BJ (cell line): ENCODE measurements around the gene MTMR2. TPM values are rescaled to one million over a fixed set of nuclear protein-coding genes. Genes with fewer than 3 reads are reported as not detected.

Experiments
- CTCF ChIA-PET: fragments of 350-600 bp; formaldehyde crosslinking; extraction: SDS; loops from one replicate; lab custom pipeline; 2021; ENCODE audit warnings: antibody characterized with exemption, inconsistent platforms; lab: Yijun Ruan, JAX
- POLR2A ChIA-PET: fragments of 300-600 bp; sonication (Branson Sonifier 250); formaldehyde crosslinking; extraction: SDS; loops from one replicate; lab custom pipeline; 2021; ENCODE audit warnings: antibody characterized with exemption; lab: Charles Lee
- DNase-seq: peaks from one replicate; pipeline ENCODE4 v3.0.0-alpha.2; 2011; ENCODE audit warnings: low read depth
- H3K27me3 ChIP-seq: 2 replicates; pipeline ENCODE4 v1.6.0; 2011; ENCODE audit warnings: low read length; ENCODE audit not compliant: control insufficient read depth, insufficient read depth
- H3K36me3 ChIP-seq: 2 replicates; pipeline ENCODE4 v1.5.1; 2011; ENCODE audit warnings: low read length; ENCODE audit not compliant: control insufficient read depth, insufficient read depth
- H3K4me3 ChIP-seq: 2 replicates; pipeline ENCODE4 v1.5.1; 2011; ENCODE audit warnings: low read depth, mild to moderate bottlenecking, control low read depth, low read length
- polyA plus RNA-seq: library from polyadenylated mRNA; depleted of rRNA; stranded (reverse); fragments of >200 nt; gene quantifications from 2 replicates; pipeline ENCODE4 v1.2.3, GENCODE V29; 2011
- TF ChIP-seq, protein P1 (sequence below): IDR thresholded peaks from 2 replicates; pipeline ENCODE4 v1.5.1; 2011; ENCODE audit warnings: low read depth, mild to moderate bottlenecking, control low read depth, inconsistent platforms, low read length, moderate library complexity; ENCODE audit not compliant: insufficient read depth

Gene MTMR2
- polyA plus RNA-seq, 1 experiment, result 19.3 TPM

DNA sequence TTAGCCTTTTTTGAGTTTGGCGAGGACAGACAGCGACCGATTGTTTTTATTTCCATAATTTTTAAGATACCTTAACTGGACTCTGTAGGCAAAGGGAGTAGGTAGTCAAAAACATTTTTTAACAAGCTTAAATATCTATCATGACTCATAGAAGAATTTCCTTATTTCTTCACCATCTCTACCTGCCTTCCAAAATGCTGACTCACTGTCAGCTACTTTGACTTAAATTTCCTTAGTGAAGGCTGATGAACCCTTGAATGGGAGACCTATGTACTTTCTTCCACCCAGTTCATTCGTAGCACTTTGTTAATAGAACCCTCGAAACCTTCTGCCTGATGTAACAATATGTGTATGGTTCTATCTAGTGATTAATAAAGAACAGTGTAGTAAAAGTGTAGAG, 1.1 kb upstream of the MTMR2 start:
- H3K27me3 ChIP-seq, result no peaks in the 10 kb centered on the region
- no peak for DNase-seq
- POLR2A ChIA-PET, result no interaction called here
- TF ChIP-seq, protein P1, sequence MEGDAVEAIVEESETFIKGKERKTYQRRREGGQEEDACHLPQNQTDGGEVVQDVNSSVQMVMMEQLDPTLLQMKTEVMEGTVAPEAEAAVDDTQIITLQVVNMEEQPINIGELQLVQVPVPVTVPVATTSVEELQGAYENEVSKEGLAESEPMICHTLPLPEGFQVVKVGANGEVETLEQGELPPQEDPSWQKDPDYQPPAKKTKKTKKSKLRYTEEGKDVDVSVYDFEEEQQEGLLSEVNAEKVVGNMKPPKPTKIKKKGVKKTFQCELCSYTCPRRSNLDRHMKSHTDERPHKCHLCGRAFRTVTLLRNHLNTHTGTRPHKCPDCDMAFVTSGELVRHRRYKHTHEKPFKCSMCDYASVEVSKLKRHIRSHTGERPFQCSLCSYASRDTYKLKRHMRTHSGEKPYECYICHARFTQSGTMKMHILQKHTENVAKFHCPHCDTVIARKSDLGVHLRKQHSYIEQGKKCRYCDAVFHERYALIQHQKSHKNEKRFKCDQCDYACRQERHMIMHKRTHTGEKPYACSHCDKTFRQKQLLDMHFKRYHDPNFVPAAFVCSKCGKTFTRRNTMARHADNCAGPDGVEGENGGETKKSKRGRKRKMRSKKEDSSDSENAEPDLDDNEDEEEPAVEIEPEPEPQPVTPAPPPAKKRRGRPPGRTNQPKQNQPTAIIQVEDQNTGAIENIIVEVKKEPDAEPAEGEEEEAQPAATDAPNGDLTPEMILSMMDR, result no peak
- CTCF ChIA-PET, result interaction anchor here (0.6 to 0.7 kb wide), 2 partner anchors 112 to 418 kb away, joined by 3 to 4 read pairs; partner anchors contain the start of gene MAML2
- H3K36me3 ChIP-seq, result no peaks in the 10 kb centered on the region
- peak overlapping the region; percentile 98 for H3K4me3 ChIP-seq

DNA sequence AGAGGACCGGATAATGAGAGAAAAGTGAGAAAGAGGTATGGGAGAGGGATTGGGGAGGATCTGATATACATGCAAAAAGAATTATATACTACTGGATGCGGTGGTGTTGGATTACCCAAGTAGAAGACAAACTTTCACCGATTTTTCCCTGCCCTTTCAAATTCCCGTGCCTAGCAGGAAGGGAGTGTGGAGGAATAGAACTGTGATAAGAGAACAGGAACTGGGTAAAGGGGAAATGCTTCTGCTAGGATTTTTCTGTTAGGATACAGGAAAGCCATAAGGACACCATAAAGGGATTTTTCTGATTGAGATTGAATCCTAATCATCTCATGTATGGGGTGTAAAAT, 480 bp upstream of the MTMR2 start:
- H3K4me3 ChIP-seq, result peak overlapping the region; percentile 98
- no peaks in the 10 kb centered on the region for H3K36me3 ChIP-seq
- no peak for DNase-seq
- CTCF ChIA-PET, result interaction anchor here (0.6 kb wide), 1 partner anchor 112 kb away, joined by 3 read pairs; no protein-coding TSS in a partner anchor
- no peaks in the 10 kb centered on the region for H3K27me3 ChIP-seq
- TF ChIP-seq, protein P1, result no peak
- POLR2A ChIA-PET, result no interaction called here

DNA sequence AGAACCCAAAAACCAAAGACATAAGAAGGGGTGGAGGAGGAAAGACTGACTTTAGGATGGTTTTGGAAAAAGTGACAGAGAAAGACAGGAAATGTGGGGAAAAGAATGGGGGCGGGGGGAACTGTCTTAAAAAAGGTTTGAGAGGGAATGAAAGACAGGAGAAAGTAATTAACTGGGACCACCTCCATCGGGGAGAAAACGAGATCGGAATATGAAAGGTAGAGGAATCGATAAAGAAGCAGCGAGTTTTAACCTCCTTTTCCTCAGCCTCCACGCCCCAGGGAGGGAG, 524 bp downstream of the MTMR2 start:
- Histone ChIP-seq H3K4me3 (peak overlapping the region; percentile 98), H3K36me3 (no peaks in the 10 kb centered on the region), H3K27me3 (no peaks in the 10 kb centered on the region)
- DNase-seq, result no peak
- ChIA-PET CTCF (interaction anchor here (1.0 kb wide), 1 partner anchor 74 kb away, joined by 3 read pairs; no protein-coding TSS in a partner anchor), POLR2A (interaction anchor here (0.7 kb wide), 3 partner anchors 336 to 420 kb away, joined by 3 to 5 read pairs (median 4); partner anchors contain the start of gene MAML2)
- TF ChIP-seq, protein P1, result no peak

DNA sequence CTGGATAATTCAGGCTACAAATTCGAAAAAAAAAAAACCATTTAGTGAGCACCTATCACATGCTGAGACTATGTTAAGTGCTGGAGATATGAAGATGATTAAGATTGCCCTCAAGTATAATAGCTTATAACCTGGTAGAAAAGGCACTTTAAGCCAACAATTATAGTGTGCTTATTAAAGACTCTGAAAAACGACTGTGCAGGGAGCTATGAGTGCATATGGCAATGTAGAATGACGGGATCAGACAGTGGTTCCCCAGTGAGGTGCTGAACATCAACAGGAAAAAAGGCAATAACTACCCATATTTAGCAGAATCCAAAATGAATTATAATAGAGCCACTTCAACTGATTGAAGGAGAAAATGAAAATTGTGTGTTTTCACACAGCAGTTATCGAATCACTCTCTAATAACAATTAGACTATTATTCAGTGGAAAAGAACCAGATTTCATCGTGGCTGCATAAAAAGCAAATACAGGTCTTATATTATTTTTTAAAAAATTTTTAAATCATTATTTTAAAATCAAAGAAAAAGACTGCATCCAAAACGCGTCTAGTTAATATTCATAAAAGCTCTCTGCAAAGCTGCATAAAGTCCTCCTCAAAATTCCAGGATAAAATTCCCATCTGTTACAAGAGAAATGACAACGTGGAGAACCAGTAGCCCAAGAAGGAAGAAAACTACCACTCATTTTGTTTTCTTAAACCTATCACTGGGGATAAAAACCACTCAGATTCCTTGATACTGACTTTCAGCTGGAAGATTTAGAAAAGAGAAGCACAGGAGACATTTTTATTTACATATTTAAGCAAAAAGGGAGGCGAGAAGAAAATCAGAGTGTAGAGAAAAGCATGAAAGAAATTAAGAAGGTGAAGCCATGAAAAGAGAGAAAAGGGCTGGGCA, 1.1 kb downstream of the MTMR2 start:
- TF ChIP-seq, protein P1, result no peak
- peak overlapping the region; percentile 98 for H3K4me3 ChIP-seq
- ChIA-PET POLR2A (interaction anchor here (0.6 to 0.7 kb wide), 3 partner anchors 10 to 420 kb away, joined by 3 to 4 read pairs (median 4); partner anchors contain the start of gene MAML2), CTCF (interaction anchor here (0.6 to 1.0 kb wide), 2 partner anchors 28 to 73 kb away, joined by 3 to 4 read pairs; no protein-coding TSS in a partner anchor)
- DNase-seq, result no peak
- no peaks in the 10 kb centered on the region for H3K36me3 ChIP-seq
- no peaks in the 10 kb centered on the region for H3K27me3 ChIP-seq

DNA sequence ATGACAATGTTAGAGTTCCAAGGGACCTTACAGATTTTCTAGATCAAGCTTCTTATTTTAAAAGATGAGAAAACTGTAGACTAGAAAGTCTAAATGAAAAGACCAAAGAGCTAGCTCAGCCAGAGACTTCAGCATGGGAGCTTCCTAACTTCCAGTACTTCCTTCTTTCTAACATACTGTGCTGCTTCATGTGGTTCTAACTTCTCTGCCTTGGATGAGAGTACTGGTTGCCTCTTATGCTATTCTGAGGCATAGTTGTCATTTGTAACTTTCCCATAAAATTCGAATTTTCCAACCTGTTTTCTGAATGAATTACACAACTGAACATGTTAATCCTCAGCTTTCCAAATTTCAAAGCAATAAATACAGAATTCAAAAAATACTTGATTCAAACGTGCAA, 1.8 kb downstream of the MTMR2 start:
- Histone ChIP-seq H3K36me3 (no peaks in the 10 kb centered on the region), H3K27me3 (no peaks in the 10 kb centered on the region), H3K4me3 (no peak overlapping the region)
- no peak for DNase-seq
- POLR2A ChIA-PET, result interaction anchor here (0.6 kb wide), 1 partner anchor 9 kb away, joined by 4 read pairs; no protein-coding TSS in a partner anchor
- TF ChIP-seq, protein P1, result no peak
- CTCF ChIA-PET, result interaction anchor here (1.0 to 1.5 kb wide), 2 partner anchors 73 to 421 kb away, joined by 3 to 4 read pairs; partner anchors contain the start of gene MAML2
